Body of pancreas (tissue), 4 donors: ENCODE data around the gene CER1. TPM values are rescaled to one million over a fixed set of nuclear protein-coding genes. Genes with fewer than 3 reads are reported as not detected.

Experiments used
- ATAC-seq: fragments of 150-250 bp; one replicate; pipeline ENCODE4 v1.9.1; 2016
- DNase-seq, 4 donors: peaks; one replicate each; pipeline ENCODE4 v3.0.0-alpha.2; 2019
- H3K27ac ChIP-seq, 4 donors: fragments of 200-600 bp; sonication (generic); 1 replicate in 3 of 4; 2 replicates in 1 of 4; pipeline versions ENCODE4 v1.5.1 to v1.6.1; 2016 to 2019; ENCODE audit warnings: mild to moderate bottlenecking in 1 of 4, mixed read lengths in 1 of 4, moderate library complexity in 1 of 4
- H3K27me3 ChIP-seq, 2 donors: fragments of 200-600 bp; sonication (generic); one replicate each; pipeline ENCODE4 v1.6.0; 2016; ENCODE audit warnings: mild to moderate bottlenecking in 1 of 2
- H3K36me3 ChIP-seq, 2 donors: fragments of 200-600 bp; sonication (generic); replicated peaks in 1 of 2; 2 replicates each; pipeline ENCODE4 v1.5.1; 2016; ENCODE audit warnings: low read depth in 2 of 2; ENCODE audit not compliant: insufficient read depth in 1 of 2
- H3K4me1 ChIP-seq: fragments of 200-600 bp; sonication (generic); one replicate; pipeline ENCODE4 v1.6.0; 2016
- H3K4me3 ChIP-seq, 2 donors: fragments of 200-600 bp; sonication (generic); 1 replicate in 1 of 2; 2 replicates in 1 of 2; pipeline ENCODE4 v1.5.1; 2016 to 2019
- H3K9me3 ChIP-seq, 3 donors: fragments of 200-600 bp; sonication (generic); 1 replicate in 2 of 3; 2 replicates in 1 of 3; pipeline ENCODE4 v1.5.1; 2016
- CTCF ChIP-seq, 7 experiments: fragments of 450-650 bp in 4 of 7; fragments of 200-600 bp in 3 of 7; sonication (generic) in 3 of 7; IDR thresholded peaks; one replicate each; pipeline ENCODE4 v1.5.1; 2016 to 2019; ENCODE audit warnings: antibody characterized with exemption in 7 of 7
- POLR2A ChIP-seq, 3 donors: fragments of 450-650 bp; IDR thresholded peaks; one replicate each; pipeline ENCODE4 v1.6.1; 2016; ENCODE audit warnings: antibody characterized with exemption in 3 of 3, mild to moderate bottlenecking in 2 of 3
- WGBS, 2 donors: methylation state at CpG; one replicate each; pipeline ENCODE4 v1.1.5; 2017; 5-methylcytosine and 5-hydroxymethylcytosine counted together
- intact Hi-C: fragments of 100-400 bp; cut with DNase I; formaldehyde crosslinking; loops from one replicate; pipeline ENCODE4 v1.15.1; 2023
- total RNA-seq, 2 donors: library from RNA; depleted of rRNA; stranded (reverse); fragments of >200 nt; gene quantifications; one replicate each; pipeline ENCODE4 v1.1.0, GENCODE V29; 2016

The CER1 gene
- total RNA-seq, 2 donors from 2014 or later, result 2.0 TPM; not detected in 1

DNA sequence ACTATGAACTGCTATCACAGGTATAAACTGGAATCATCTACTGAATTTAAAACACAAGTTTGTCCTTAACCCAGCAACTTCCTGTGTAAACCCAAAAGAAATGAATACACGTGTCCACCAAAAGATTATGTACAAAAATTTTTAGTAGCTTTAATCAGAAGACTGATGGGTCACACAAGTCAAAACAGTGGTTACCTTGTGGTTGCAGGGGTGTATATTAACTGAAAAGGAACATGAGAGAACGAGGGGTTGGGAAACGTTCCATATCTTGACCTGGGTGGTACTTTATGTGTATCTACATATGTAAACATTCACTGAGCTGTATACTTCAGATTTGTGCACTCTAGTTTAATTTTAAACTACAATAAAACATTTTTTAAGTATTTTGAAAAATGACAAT, 47.9 kb downstream of the CER1 start:
- WGBS, 2 donors, result 32 to 41% methylated on average over 3 of the region's 3 CpGs
- Histone ChIP-seq H3K4me1 (peaks cover 3% of the 10 kb centered on the region), H3K36me3 (peaks cover 0 to 5% of the 10 kb centered on the region in 2 donors), H3K27me3 (no peaks in the 10 kb centered on the region), H3K27ac (no peak overlapping the region), H3K4me3 (no peak overlapping the region), H3K9me3 (no peaks in the 10 kb centered on the region)
- ATAC-seq, result no peak
- TF ChIP-seq CTCF (IDR thresholded peaks at IDR 0.05), result no peak
- TF ChIP-seq POLR2A (IDR thresholded peaks at IDR 0.05), result no peak
- intact Hi-C loops, result no loop called here
- DNase-seq, result no peak

- no peaks in the 10 kb centered on the region for H3K27me3 ChIP-seq
- no peaks in the 10 kb centered on the region for H3K9me3 ChIP-seq
- TF ChIP-seq POLR2A (IDR thresholded peaks at IDR 0.05), result no peak
- no peak for TF ChIP-seq CTCF (IDR thresholded peaks at IDR 0.05)
- peaks cover 3% of the 10 kb centered on the region for H3K4me1 ChIP-seq
- DNase-seq, result no peak
- peaks cover 0 to 5% of the 10 kb centered on the region in 2 donors for H3K36me3 ChIP-seq
- intact Hi-C loops, result no loop called here
- 81 to 91% methylated on average over 3 of the region's 3 CpGs for WGBS, 2 donors
- ATAC-seq, result no peak
- no peak overlapping the region for H3K4me3 ChIP-seq
- H3K27ac ChIP-seq, result no peak overlapping the region
These were observed 51.2 kb downstream of the CER1 start for GRCh38 chr9:14671377-14671776.

DNA sequence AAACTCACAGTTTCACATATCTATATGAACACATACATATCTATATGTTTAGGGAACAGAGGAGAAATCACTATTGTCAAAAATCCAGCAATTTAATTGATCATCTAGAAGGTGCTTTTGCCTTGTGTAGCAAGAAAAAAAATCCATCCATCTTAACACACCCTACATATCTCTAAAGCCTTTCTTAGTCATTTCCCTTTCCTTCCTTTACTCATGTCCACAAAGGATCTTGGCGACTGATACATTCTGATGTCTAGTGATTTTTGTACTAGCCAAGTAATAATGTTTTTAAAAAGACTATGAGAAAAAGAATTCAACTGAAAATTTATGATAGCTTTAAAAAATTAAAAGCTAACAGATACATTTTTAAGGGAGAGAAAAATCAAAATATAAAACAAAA, 51.8 kb downstream of the CER1 start:
- no peaks in the 10 kb centered on the region for H3K27me3 ChIP-seq
- no peak overlapping the region for H3K4me3 ChIP-seq
- 31 to 47% methylated on average over 1 of the region's 1 CpG for WGBS, 2 donors
- ATAC-seq (no peak), DNase-seq (no peak)
- no peak for TF ChIP-seq CTCF (IDR thresholded peaks at IDR 0.05)
- TF ChIP-seq POLR2A (IDR thresholded peaks at IDR 0.05), result no peak
- peaks cover 3% of the 10 kb centered on the region for H3K4me1 ChIP-seq
- H3K36me3 ChIP-seq, result peaks cover 0 to 5% of the 10 kb centered on the region in 2 donors
- intact Hi-C loops, result no loop called here
- H3K27ac ChIP-seq, result no peak overlapping the region
- no peaks in the 10 kb centered on the region for H3K9me3 ChIP-seq

Other genes starting within 250 kb of the CER1 start
- gene ZDHHC21, start 29.3 kb downstream of the CER1 start, total RNA-seq, result 10 to 100 TPM in 1 of 2 donors, 1 to 10 TPM in 1; 9.6 to 67.6 TPM
- 10 to 100 TPM in 1 of 2 donors, 1 to 10 TPM in 1; 9.1 to 19.1 TPM for gene FREM1, start 187.7 kb upstream of the CER1 start, total RNA-seq